ENCODE results near the gene SSNA1. TPM values are rescaled to one million over a fixed set of nuclear protein-coding genes. Genes with fewer than 3 reads are reported as not detected.

SSNA1 gene
- total and polyA plus RNA-seq, 2 donors (not counting 1 experiment from before 2014, with no cell fraction given) = 53.6 to 129 TPM

- Histone ChIP-seq H3K36me3 (replicated peaks in 1 of 2; ENCODE audit: control extremely low read depth in 1 of 2, control insufficient read depth in 1 of 2, extremely low read depth in 1 of 2, insufficient read depth in 2 of 2, low read length in 1 of 2) (peaks cover 0 to 19% of the 10 kb centered on the region in 2 experiments), H3K4me2 (replicated peaks; ENCODE audit: low read depth, low read length, poor library complexity, severe bottlenecking) (no peak overlapping the region), H3K79me2 (ENCODE audit: control insufficient read depth, insufficient read depth, low read length) (peaks cover 85% of the 10 kb centered on the region), H3K4me1 (ENCODE audit: control insufficient read depth in 2 of 2, insufficient read depth in 2 of 2, low read length in 2 of 2) (peaks cover 20 to 31% of the 10 kb centered on the region in 2 donors), H3K9me3 (ENCODE audit: control extremely low read depth in 1 of 3, control insufficient read depth in 2 of 3, insufficient read depth in 1 of 3, low read length in 2 of 3) (peaks cover 0 to 3% (median 0%) of the 10 kb centered on the region in 3 donors), H3K4me3 (ENCODE audit: control extremely low read depth in 1 of 5, extremely low read depth in 1 of 5, insufficient read depth in 1 of 5, low read depth in 2 of 5, low read length in 4 of 5) (no peak overlapping the region), H2AFZ (ENCODE audit: insufficient read depth, low read depth, low read length, poor library complexity, severe bottlenecking) (no peak overlapping the region), H4K20me1 (ENCODE audit: control insufficient read depth, insufficient read depth, low read length, poor library complexity, severe bottlenecking) (peaks cover 39% of the 10 kb centered on the region), H3K9ac (ENCODE audit: low read length) (no peak overlapping the region), H3K27me3 (replicated peaks in 1 of 4; ENCODE audit: control extremely low read depth in 1 of 4, control insufficient read depth in 3 of 4, insufficient read depth in 4 of 4, low read length in 3 of 4) (no peaks in the 10 kb centered on the region), H3K27ac (ENCODE audit: low read length in 2 of 2) (no peak overlapping the region)
- no peaks in the 10 kb centered on the region for H3K27me3 Mint-ChIP-seq
- ChIA-PET POLR2A (no interaction called here), CTCF (interaction anchor here (1.1 kb wide), 1 partner anchor 74 kb away, joined by 3 read pairs; no protein-coding TSS in a partner anchor)
- WGBS (ENCODE audit: insufficient coverage) = 98% methylated on average over 21 of the region's 22 CpGs
- intact Hi-C loops (cut with micrococcal nuclease) = no loop called here
- DNase-seq = no peak
- H3K4me3 Mint-ChIP-seq = no peak overlapping the region
- no peak overlapping the region for H3K27ac Mint-ChIP-seq
- no peak for ATAC-seq (ENCODE audit: low read depth)
- no peaks in the 10 kb centered on the region for H3K9me3 Mint-ChIP-seq (ENCODE audit: insufficient read depth)
- no peak for TF ChIP-seq EZH2 (IDR thresholded peaks at IDR 0.05; ENCODE audit: borderline replicate concordance, insufficient read depth, low read depth, low read length, poor library complexity, severe bottlenecking)
- TF ChIP-seq, protein P1, sequence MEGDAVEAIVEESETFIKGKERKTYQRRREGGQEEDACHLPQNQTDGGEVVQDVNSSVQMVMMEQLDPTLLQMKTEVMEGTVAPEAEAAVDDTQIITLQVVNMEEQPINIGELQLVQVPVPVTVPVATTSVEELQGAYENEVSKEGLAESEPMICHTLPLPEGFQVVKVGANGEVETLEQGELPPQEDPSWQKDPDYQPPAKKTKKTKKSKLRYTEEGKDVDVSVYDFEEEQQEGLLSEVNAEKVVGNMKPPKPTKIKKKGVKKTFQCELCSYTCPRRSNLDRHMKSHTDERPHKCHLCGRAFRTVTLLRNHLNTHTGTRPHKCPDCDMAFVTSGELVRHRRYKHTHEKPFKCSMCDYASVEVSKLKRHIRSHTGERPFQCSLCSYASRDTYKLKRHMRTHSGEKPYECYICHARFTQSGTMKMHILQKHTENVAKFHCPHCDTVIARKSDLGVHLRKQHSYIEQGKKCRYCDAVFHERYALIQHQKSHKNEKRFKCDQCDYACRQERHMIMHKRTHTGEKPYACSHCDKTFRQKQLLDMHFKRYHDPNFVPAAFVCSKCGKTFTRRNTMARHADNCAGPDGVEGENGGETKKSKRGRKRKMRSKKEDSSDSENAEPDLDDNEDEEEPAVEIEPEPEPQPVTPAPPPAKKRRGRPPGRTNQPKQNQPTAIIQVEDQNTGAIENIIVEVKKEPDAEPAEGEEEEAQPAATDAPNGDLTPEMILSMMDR (IDR thresholded peaks at IDR 0.05) = no peak
- peaks cover 28% of the 10 kb centered on the region for H3K4me1 Mint-ChIP-seq
Measured at GRCh38 chr9:137191691-137192447, 3.4 kb downstream of the SSNA1 start.

DNA sequence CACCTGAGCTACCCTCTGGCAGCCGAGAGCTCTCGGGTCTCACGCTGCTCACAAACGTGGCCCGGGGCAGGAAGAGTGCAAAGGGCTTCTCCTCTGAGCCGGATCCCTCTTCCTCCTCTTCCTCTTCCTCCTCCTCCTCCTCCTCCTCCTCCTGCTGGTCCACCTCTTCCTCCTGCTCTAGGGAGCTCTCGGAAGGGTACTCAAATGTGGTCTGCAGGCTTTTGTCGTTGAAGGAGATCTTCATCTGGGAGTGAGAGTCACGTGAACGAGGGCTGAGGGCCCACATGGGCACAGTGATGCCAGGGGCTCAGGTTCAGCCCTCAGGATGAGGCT, 3.9 kb downstream of the SSNA1 start:
- no peak for ATAC-seq (ENCODE audit: low read depth)
- no peak overlapping the region for H3K4me3 ChIP-seq (ENCODE audit: control extremely low read depth in 1 of 5, extremely low read depth in 1 of 5, insufficient read depth in 1 of 5, low read depth in 2 of 5, low read length in 4 of 5)
- H3K27me3 ChIP-seq (replicated peaks in 1 of 4; ENCODE audit: control extremely low read depth in 1 of 4, control insufficient read depth in 3 of 4, insufficient read depth in 4 of 4, low read length in 3 of 4) = no peaks in the 10 kb centered on the region
- H3K27ac ChIP-seq (ENCODE audit: low read length in 2 of 2) = no peak overlapping the region
- peaks cover 15 to 25% of the 10 kb centered on the region in 2 donors for H3K4me1 ChIP-seq (ENCODE audit: control insufficient read depth in 2 of 2, insufficient read depth in 2 of 2, low read length in 2 of 2)
- peaks cover 0 to 19% of the 10 kb centered on the region in 2 experiments for H3K36me3 ChIP-seq (replicated peaks in 1 of 2; ENCODE audit: control extremely low read depth in 1 of 2, control insufficient read depth in 1 of 2, extremely low read depth in 1 of 2, insufficient read depth in 2 of 2, low read length in 1 of 2)
- peaks cover 23% of the 10 kb centered on the region for H3K4me1 Mint-ChIP-seq
- H3K9me3 Mint-ChIP-seq (ENCODE audit: insufficient read depth) = no peaks in the 10 kb centered on the region
- no peak overlapping the region for H3K4me3 Mint-ChIP-seq
- 98% methylated on average over 4 of the region's 10 CpGs for WGBS (ENCODE audit: insufficient coverage)
- H4K20me1 ChIP-seq (ENCODE audit: control insufficient read depth, insufficient read depth, low read length, poor library complexity, severe bottlenecking) = peaks cover 40% of the 10 kb centered on the region
- no peak for DNase-seq
- H3K27me3 Mint-ChIP-seq = no peaks in the 10 kb centered on the region
- H3K27ac Mint-ChIP-seq = no peak overlapping the region
- intact Hi-C loops (cut with micrococcal nuclease) = no loop called here
- no peak for TF ChIP-seq EZH2 (IDR thresholded peaks at IDR 0.05; ENCODE audit: borderline replicate concordance, insufficient read depth, low read depth, low read length, poor library complexity, severe bottlenecking)
- TF ChIP-seq, protein P1 (IDR thresholded peaks at IDR 0.05) = no peak
- no peak overlapping the region for H3K9ac ChIP-seq (ENCODE audit: low read length)
- ChIA-PET POLR2A (no interaction called here), CTCF (interaction anchor here (1.1 kb wide), 1 partner anchor 74 kb away, joined by 3 read pairs; no protein-coding TSS in a partner anchor)
- H2AFZ ChIP-seq (ENCODE audit: insufficient read depth, low read depth, low read length, poor library complexity, severe bottlenecking) = no peak overlapping the region
- no peak overlapping the region for H3K4me2 ChIP-seq (replicated peaks; ENCODE audit: low read depth, low read length, poor library complexity, severe bottlenecking)
- peaks cover 0 to 3% (median 0%) of the 10 kb centered on the region in 3 donors for H3K9me3 ChIP-seq (ENCODE audit: control extremely low read depth in 1 of 3, control insufficient read depth in 2 of 3, insufficient read depth in 1 of 3, low read length in 2 of 3)
- peaks cover 82% of the 10 kb centered on the region for H3K79me2 ChIP-seq (ENCODE audit: control insufficient read depth, insufficient read depth, low read length)
